GM18498 (cell line): Measurements from ENCODE around the gene ZNF385A.

Experiments used
- ATAC-seq: cut with Tn5 transposase; IDR thresholded peaks from one replicate; pipeline ENCODE4 v1.9.1; 2021; ENCODE audit warnings: mild to moderate bottlenecking, moderate library complexity; ENCODE audit not compliant: unreplicated experiment

The ZNF385A gene, protein sequence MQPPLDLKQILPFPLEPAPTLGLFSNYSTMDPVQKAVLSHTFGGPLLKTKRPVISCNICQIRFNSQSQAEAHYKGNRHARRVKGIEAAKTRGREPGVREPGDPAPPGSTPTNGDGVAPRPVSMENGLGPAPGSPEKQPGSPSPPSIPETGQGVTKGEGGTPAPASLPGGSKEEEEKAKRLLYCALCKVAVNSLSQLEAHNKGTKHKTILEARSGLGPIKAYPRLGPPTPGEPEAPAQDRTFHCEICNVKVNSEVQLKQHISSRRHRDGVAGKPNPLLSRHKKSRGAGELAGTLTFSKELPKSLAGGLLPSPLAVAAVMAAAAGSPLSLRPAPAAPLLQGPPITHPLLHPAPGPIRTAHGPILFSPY

DNA sequence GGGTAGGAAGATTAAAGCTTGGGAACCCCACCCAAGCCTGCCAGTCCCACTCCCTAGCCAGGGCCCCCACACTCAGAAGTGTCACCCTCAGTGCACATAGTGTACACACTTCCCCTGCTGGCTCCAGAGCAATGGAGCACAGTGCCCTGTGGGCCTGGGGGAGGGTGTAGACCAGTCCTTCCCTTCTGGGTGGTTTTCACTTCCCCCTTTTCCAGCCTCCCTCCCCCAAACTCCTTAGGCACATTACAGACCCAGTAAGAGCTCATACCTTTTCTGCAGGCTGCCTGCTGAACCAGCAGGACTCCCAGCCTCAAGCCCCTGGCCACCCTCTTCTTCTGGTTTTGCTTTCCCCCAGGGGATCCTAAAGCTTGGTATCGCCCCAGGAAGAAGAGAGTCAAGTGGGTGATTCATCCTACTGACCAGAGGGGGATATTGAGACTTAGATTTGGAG, at the start of gene ZNF385A:
Gene ZNF385A (minus strand): TSS at position 143 of the 451 bp plus-strand sequence. CDS start 219 bp downstream, outside the sequence.
- ATAC-seq, result peak; percentile 41

DNA sequence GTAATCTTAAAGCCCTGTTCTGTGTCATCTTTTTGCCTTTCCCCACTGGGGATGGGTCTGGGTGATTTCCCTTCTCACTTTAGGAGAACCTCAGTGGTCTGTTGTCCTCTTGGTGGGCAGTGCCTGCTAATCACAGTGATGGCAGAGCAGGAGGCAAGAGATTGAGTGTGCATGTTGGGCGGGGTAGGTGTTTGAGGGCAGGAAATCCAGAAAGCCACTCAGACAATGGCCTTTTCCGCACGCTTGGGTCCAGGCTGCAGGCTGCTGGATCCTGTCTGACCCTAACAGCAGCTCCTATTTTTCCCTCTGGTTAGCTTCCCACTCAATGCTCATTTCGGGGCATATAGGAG, 48.3 kb upstream of the ZNF385A start:
- ATAC-seq, result no peak

DNA sequence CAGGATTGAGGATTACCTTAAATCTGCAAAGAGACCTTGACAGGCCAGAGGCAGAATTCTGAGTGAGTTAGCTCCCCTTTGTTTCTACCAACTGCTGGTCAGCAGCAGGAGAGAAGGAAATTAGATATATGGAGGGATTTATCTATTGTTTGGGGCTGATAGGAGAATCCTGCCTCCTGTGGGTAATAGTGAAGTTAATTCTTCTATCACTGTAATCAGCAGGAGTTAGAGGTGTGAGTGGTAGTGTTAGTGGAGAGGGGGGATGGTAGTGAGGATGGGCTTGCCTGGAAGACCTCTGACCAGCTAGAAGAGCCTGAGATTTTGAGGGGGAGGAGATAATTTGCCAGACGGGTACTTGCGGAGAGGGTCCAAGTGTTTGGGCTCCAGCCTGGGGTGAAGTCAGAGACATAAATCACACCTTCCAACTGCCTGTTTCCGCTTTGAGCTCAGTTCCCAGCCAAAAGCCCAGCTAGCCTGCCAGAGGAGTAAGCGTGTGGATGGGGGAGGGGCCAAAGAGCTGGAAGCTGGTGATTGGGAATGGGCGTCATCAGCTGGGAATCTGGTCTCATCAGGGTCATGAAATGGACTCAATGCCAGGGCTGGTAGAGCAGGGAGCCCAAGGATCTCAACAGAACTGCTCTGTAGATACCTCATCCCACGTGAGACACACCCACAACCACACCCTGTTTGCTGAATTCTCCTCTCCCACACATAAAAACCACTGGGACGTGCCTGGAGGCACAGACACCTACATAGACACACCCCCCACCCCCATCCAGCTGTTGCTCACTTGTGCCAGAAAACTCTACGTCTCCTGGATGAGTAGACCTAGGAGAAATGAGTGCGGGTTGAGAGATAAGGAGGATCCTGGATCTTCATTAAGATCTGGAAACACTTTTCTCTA, 47.6 kb upstream of the ZNF385A start:
- no peak for ATAC-seq

DNA sequence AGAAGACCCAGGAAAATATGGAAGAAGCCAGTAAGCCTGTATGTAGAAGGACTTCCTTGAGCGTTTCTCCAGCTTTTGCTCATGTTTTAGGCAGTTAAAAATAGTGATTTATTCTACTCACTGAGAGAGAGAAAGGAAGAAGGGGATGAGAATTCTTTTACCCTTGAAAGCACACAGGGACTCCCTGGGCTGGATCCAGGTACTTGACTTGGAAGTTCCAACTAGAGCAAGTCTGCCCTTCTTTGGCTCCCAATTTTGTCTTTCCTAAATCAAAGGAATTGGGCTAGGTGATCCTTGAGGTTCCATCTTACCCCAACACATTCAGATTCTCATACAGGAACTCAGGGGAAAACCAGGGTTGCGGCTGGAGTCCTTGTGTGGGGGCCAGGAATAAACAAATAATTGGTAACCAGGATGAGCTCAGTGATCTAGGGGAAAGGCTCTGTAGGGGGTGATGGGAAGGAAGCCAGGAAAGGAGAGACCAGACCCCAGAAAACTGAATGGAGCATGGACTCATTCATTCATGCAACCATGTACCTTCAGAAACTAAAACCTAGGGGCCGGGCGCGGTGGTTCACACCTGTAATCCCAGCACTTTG, 46.0 kb upstream of the ZNF385A start:
- no peak for ATAC-seq

DNA sequence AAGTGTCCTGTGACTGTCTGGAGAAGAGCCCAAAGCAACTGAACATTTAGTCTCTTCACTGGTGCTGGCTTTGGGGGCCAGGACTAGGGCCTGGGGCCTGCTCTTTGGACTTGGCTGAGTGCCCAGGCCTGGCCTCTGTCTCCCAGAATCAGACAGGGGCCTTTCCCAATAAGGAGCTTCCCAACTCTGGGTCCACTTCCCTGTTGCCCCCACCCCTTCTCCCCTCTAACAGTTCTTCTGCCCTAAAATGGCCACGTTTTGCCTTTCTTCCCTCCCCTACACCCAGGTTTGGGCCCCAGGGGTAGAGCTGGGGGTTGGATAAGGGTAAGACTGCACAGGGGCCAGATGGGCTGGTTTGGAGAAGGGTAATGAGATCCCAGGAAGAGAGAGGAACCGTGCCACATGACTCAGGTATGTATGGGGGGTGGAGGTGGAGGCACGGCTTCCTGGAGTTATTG, 44.5 kb upstream of the ZNF385A start:
- no peak for ATAC-seq

DNA sequence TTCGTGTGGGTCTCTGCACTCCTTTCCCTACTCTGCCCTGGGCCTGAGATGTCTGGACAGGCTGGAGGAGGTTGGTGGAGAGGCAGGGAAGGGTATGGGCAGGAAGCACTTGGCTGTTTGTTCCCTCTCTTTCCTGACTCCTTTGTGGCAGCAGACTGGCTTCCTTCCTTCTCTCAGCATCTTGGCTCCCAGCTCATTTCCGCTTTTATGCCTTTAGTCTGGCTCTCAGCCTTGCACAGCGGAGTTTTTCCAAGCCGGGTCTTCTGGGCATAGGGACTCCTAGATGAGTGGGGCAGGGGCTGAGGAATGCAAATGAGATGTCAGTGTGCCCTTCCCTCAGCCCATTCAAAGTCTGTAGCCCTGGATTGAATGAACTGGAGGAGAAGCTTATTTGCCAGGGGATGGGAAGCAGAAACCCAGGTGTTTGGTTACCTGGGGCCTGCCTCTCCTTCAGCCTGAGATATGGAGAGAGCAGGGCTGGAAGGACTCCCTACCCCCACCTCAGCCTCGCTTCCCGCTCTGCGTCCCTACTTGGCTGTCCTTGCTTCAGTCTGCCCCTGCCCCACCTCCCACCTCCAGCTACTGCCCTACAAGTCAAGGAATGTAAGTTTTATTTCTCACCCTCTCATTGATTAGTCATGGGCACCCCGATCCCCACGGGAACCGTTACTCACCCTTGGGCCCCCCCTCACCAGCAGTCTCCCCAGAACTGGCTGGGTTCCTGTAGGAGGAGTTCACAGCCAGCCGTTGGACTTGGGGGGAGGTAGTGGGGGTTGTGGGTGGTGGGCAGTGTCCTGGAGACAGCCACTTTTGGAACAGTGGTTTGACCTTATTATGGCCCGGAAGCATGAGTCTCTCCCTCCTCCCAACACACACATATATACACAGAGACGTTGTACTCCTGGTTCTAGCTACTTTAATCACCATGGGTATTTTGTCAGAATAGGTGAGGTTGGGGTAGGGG, 43.8 kb upstream of the ZNF385A start:
- ATAC-seq, result no peak

DNA sequence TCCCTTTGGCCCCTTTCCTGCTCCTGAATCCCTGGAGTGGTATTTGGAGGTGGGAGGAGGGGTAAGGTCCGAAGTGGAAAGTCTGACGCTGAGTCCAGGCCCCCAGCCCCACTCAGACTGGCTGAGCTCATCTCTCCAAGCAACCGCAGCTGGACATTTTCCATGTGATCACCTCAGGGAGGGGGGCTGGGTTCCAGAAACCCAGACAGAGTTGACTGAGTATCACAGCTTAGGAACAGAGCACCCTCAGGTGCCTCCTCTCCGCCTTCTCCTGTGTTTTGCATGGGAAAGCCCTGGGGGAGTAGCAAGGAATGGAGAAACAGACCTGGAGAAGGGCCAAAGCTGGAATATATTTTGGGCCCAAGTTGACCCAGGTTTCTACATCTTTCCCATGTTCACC, 42.6 kb upstream of the ZNF385A start:
- ATAC-seq, result no peak

DNA sequence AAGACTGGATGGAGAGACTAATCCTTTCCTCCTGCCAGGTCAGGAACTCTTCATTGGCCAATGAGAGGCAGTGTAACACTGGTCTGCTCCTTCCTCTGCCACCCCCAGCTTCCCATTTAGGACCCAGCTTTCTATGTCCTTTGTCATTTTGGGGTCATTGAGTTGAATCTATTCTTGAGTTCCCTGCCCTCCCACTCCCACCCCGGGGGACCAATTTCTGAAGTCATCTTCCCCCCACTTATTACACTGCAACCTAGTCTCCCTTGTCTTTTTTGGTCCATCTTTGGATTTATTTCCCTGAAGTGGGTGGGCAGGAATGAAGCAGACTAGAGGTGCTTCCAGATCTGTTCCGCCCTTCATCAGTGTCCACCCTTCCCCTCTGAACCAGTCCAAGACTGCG, 42.2 kb upstream of the ZNF385A start:
- no peak for ATAC-seq

DNA sequence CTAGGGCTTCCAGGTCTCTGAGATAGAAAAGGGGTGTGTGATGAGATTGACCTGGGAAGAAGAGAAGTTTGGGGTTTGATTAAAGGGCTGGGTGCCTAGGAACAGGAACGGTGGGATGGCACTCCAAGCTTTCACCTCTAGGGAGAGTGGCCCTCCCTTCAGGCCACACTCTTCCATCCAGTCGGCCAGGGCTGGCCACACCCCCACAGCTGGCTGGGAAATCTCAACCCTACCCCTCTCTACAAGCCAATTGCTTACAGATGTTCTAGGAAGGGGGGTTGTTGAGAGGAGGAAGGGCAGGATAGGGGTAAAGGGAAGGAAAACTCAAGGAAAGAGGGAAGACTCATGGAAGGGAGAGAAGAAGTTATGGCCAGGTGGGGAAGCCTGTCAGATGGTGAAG, 41.2 kb upstream of the ZNF385A start:
- no peak for ATAC-seq

DNA sequence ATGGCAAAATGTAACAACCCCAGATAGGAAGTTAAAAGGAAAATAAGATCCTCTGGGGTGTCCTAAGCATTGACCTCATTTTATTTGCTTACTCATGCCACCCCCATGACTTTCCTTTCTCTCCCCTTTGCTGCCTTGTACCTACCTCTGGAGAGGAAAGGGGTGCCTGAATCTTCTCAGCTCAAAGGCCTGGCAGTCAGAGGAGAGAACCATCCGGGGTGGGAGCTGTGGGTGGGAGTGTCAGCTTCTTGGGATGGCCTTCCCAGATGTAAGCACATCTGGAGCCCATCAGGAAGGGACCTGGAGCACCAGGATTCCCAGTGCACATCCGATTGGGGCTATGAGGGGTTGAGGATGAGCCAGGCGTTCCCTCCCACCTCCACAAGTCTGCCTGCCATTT, 39.7 kb upstream of the ZNF385A start:
- ATAC-seq, result no peak

DNA sequence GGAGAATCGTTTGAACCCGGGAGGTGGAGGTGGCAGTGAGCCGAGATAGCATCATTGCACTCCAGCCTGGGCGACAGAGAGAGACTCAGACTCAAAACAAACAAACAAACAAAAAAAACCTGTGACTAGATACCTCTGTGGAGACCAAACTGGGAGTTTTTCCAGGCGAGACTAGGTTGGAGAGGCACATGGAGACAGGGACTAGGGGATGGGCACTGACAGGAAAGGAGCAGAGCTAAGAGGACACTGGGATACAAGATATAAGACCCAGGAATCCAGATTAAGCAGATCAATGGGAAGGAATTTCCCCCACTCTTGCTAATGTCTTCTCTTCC, 39.2 kb upstream of the ZNF385A start:
- ATAC-seq, result no peak

DNA sequence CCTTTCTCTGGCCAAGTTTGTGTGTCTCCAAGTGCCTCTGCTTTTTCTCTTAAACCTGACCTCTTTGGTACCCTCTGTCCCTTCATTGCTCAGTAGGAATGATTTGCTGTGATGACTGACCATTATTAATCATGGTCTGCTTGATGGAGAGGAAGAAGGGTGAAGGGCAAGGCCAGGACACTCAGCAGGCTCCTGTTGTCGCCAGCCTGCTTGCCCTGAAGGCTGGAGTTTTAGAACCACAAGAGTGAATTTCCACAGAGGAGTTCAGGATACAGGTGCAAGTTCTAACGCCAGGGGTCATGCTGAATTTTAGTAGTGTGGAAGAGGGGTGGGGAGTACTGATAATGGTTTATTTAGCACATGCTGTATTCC, 37.3 kb upstream of the ZNF385A start:
- no peak for ATAC-seq

DNA sequence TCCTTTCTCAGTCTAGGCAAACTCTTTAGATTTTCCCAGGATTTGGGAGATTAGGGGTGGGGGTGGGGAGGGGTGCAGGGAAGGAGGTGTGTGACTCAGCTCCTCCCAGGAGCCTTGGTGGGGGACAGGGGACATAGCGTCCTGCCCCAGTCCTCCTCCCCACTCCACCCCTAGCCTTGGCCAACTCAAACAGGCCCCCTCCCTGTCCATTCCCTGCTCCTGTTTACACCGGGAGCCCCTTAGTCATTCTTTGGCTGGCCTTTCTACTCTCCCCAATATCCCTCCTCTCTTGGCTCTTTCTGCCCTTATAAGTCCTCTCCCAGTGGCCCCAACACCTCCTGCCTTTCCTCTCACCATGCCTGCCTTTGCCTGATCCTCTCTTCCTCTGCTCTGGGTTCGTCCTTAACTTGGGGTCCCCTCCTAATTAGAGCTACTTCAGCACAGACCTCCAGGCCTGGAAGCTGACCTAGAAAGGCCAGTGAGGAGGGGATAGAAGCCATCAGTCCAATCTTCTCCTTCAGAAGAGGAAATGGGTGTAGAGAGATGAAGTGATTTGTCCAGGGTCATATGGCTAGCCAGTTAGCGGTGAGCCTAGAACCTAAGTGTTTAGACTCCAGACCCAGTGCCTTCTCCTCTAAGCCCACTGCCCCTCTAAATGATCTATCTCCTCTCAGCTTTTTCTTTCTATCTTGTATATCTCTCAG, 36.8 kb upstream of the ZNF385A start:
- no peak for ATAC-seq

DNA sequence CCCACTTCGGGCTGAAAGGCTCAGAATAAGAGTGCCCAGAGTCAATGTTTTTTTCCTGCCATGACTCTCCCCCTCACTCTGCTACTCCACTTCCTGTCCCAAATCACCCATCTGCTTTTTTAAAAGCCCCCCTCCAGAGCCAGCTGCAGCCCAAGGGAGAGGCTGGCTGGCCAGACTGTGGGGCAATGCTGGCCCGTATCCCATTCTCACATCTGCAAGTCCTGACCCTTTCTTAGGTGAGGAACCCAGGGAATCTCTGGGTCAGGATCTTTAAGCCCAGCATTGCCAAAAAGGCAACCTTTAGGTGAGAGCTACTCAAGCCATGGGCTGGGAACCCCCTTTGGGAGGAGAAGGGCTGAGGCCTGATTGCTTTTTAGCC, 36.2 kb upstream of the ZNF385A start:
- no peak for ATAC-seq

DNA sequence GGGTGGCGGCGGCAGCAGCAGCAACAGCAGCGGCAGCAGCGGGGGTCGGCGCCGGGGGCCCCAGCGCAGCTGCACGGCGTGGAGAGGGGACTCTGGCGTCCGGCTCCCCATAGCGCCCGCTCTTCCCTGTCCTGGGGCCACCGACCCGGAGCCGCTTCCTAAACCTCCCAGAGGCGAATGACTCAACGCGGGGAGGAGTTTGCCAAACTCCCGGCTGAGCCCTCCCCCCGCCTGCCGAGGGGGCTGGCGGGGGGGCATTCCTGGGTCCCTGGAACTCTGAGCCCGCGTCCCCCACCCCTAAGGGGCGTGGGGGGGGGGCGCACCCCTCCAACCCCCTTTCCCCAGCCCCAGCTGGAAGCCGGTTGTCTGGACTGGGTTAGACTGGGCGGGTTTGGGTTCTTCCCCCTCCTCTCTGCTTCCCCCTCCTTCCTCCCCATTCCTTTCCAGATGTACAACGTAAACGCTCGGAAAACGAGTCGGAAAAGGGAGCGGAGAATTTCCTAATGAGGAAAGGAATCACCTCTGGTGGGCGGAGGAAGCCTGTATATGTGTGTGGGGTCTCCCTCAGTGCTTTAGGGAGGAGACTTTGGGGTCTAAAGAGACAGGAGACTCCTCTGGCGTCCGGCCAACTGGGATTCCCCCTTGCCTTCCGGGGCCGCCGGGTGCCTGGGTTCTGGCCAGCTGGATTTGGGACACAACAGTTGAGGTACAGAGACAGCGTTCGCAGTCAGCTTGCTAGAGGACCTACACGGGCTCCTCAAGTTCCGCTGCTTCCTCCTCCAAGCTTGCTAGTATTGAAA, 34.8 kb upstream of the ZNF385A start, which contains the start of gene ITGA5:
Gene ITGA5 (minus strand): TSS at position 179 of the 800 bp plus-strand sequence. CDS start 68 bp downstream, at position 111.
- no peak for ATAC-seq

DNA sequence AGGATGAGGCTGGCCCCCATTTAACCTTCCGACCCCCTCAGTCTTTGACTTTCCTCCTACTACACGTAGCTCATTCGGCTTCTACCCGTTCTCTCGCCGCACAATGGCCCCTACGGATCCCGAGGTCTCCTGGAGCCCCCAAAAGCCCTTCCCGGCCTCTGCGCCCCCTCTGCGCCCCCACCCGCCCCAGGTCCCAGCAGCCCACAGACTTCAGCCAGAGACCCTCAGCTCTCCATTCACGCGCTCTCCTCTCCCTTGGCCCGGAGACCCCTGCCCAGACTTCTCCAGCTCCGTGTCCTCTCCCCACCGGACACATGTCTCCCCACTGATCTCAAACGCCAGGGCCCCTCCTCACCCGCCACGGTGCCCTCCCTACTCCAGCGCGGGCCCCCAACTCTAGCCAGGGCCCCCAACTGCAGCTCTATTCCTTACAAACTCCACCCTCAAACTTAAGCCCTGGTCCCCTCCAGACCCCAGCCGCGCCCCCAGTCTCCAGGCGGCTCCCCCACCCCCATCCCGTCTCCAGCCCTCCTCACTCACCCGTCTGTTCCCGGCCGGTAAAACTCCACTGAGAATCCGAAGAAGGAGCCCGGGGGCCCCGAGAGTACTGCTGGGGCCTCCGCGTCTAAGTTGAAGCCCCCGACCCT, 34.0 kb upstream of the ZNF385A start:
- no peak for ATAC-seq

DNA sequence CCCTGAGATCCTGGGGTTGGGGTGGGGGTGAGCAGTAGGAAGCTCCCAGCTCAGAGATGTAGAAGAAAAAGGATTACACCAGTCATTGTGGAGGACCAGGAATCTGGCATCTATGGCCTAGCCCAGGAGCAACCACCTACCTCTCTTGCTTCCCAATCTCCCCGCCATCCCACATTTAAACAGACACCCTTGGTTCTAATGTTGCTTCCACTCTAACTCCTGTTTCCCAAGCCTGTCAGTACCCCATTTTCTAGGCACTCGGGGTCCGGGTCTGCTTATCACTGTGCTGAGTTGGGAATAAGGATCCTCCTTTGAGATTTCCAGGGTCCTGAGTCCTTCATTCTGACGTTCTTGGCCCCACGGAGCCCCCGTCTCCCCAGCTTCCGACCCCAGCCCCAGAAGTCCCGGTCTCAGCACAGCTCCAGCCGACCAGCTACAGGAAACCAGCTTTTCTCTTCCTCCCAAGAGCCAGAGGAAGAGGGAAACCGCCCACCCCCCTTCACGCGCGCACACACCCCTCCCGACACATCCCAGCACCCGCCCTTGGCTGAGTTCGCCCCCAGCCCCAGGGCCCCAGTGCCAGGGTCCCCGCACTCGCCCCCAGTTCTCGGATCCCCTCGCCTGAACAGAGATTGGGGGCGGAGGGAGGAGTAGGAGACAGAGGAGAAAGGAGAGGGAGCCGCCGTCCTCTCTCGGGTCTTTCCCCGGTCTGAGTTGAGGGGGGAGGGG, 33.3 kb upstream of the ZNF385A start:
- ATAC-seq, result no peak
